ENCODE results near the gene LGALS14.

The LGALS14 gene

GRCh38 chr19:39749981-39750380 lies 45.7 kb downstream of the LGALS14 start:
- DNase-seq (ENCODE audit: low read depth) = no peak

- DNase-seq (ENCODE audit: low read depth) = no peak
These were observed 48.1 kb downstream of the LGALS14 start for GRCh38 chr19:39752390-39752789.

- DNase-seq (ENCODE audit: low read depth) = no peak
These were observed 48.5 kb downstream of the LGALS14 start for GRCh38 chr19:39752795-39753194.

- no peak for DNase-seq (ENCODE audit: low read depth)
These were observed 50.3 kb downstream of the LGALS14 start for GRCh38 chr19:39754544-39754943.

GRCh38 chr19:39754971-39755370 lies 50.7 kb downstream of the LGALS14 start:
- no peak for DNase-seq (ENCODE audit: low read depth)
